Stomach (tissue), 9 donors: ENCODE measurements around the gene PPP1R12C. TPM values are rescaled to one million over a fixed set of nuclear protein-coding genes. Genes with fewer than 3 reads are reported as not detected.

ENCODE experiments used
- DNase-seq, 2 donors: peaks; one replicate each; pipeline versions ENCODE4 v3.0.0 to v3.0.0-alpha.2; 2013 to 2019
- H3K27ac ChIP-seq, 5 donors: fragments of 200-600 bp in 4 of 5; sonication (generic) in 4 of 5; one replicate each; pipeline ENCODE4 v1.5.1; 2013 to 2019; ENCODE audit warnings: mild to moderate bottlenecking in 1 of 5, moderate library complexity in 1 of 5
- H3K27me3 ChIP-seq, 3 donors: fragments of 200-600 bp; sonication (generic); one replicate each; pipeline ENCODE4 v1.5.1; 2017 to 2019; ENCODE audit warnings: mixed run types in 1 of 3
- H3K36me3 ChIP-seq, 4 donors: fragments of 200-600 bp; sonication (generic); 1 replicate in 3 of 4; 2 replicates in 1 of 4; pipeline ENCODE4 v1.5.1; 2016 to 2019
- H3K4me1 ChIP-seq, 4 donors: fragments of 200-600 bp; sonication (generic); one replicate each; pipeline ENCODE4 v1.5.1; 2016 to 2019
- H3K4me3 ChIP-seq, 4 donors: fragments of 200-600 bp; sonication (generic) in 3 of 4; one replicate each; pipeline ENCODE4 v1.5.1; 2016 to 2019; ENCODE audit warnings: mild to moderate bottlenecking in 1 of 4
- H3K9me3 ChIP-seq, 4 donors: fragments of 200-600 bp; sonication (generic); one replicate each; pipeline ENCODE4 v1.5.1; 2016 to 2019
- CTCF ChIP-seq, 7 experiments: fragments of 450-650 bp in 4 of 7; fragments of 200-600 bp in 3 of 7; sonication (generic) in 3 of 7; IDR thresholded peaks; one replicate each; pipeline ENCODE4 v1.5.1; 2016 to 2019; ENCODE audit warnings: antibody characterized with exemption in 7 of 7, control low read depth in 2 of 7, mild to moderate bottlenecking in 1 of 7
- EP300 ChIP-seq: sonication (generic); formaldehyde crosslinking; IDR thresholded peaks from one replicate; pipeline ENCODE4 v1.6.1; 2017; ENCODE audit warnings: antibody characterized with exemption
- POLR2A ChIP-seq, 4 donors: fragments of 450-650 bp; IDR thresholded peaks; one replicate each; pipeline ENCODE4 v1.6.1; 2016; ENCODE audit warnings: antibody characterized with exemption in 4 of 4, control low read depth in 2 of 4, mild to moderate bottlenecking in 1 of 4, moderate library complexity in 1 of 4
- POLR2AphosphoS5 ChIP-seq, 3 donors: sonication (generic); formaldehyde crosslinking; IDR thresholded peaks; one replicate each; pipeline ENCODE4 v1.6.1; 2016; ENCODE audit warnings: antibody characterized with exemption in 3 of 3
- WGBS, 5 donors: extraction: QIAGEN DNeasy Blood & Tissue Kit in 3 of 5; methylation state at CpG; one replicate each; pipeline versions ENCODE4 v1.1.5 to v1.1.7; 2013 to 2018; 5-methylcytosine and 5-hydroxymethylcytosine counted together
- intact Hi-C: fragments of 100-400 bp; cut with DNase I; formaldehyde crosslinking; loops from one replicate; pipeline ENCODE4 v1.15.1; 2023; ENCODE audit warnings: low total_unique reads
- polyA plus RNA-seq, 3 donors: library from polyadenylated mRNA; stranded (reverse); fragments of 200-250 nt; gene quantifications; one replicate each; pipeline ENCODE4 v1.2.3, GENCODE V29; 2013
- total RNA-seq, 5 donors: library from RNA; depleted of rRNA; stranded (reverse); fragments of >200 nt; gene quantifications; one replicate each; pipeline versions ENCODE4 v1.1.0 to v1.2.3, GENCODE V29; 2014 to 2016
- donor health status: healthy with polysubstance abuse.
- donor health status: Bipolar disorder and iron deficiency.
- donor health status: healthy.

PPP1R12C gene
- total and polyA plus RNA-seq, 8 donors = 52.7 to 261 (median 131) TPM

- H3K9me3 ChIP-seq = no peaks in the 10 kb centered on the region
- intact Hi-C loops = no loop called here
- no peak for DNase-seq
- WGBS, 5 donors = 94 to 97% (median 96%) methylated on average over 23 to 30 of the region's 30 CpGs
- H3K27me3 ChIP-seq = no peaks in the 10 kb centered on the region
- H3K4me1 ChIP-seq = no peaks in the 10 kb centered on the region
- no peak overlapping the region for H3K4me3 ChIP-seq
- no peak overlapping the region for H3K27ac ChIP-seq
- TF ChIP-seq POLR2A (IDR thresholded peaks at IDR 0.05) (no peak), POLR2AphosphoS5 (IDR thresholded peaks at IDR 0.05) (no peak), EP300 (no peak)
- peaks cover 46 to 95% (median 90%) of the 10 kb centered on the region in 4 donors for H3K36me3 ChIP-seq
Measured at GRCh38 chr19:55044771-55045716, 72.4 kb downstream of the PPP1R12C start.

GRCh38 chr19:55044286-55044685 is 73.2 kb downstream of the PPP1R12C start:
- H3K9me3 ChIP-seq = no peaks in the 10 kb centered on the region
- no peaks in the 10 kb centered on the region for H3K27me3 ChIP-seq
- no peaks in the 10 kb centered on the region for H3K4me1 ChIP-seq
- H3K4me3 ChIP-seq = no peak overlapping the region
- H3K27ac ChIP-seq = no peak overlapping the region
- intact Hi-C loops = no loop called here
- no peak for TF ChIP-seq POLR2AphosphoS5 (IDR thresholded peaks at IDR 0.05)
- TF ChIP-seq POLR2A (IDR thresholded peaks at IDR 0.05) = no peak
- TF ChIP-seq CTCF (IDR thresholded peaks at IDR 0.05) = no peak
- TF ChIP-seq EP300 = no peak
- peaks cover 46 to 87% (median 83%) of the 10 kb centered on the region in 4 donors for H3K36me3 ChIP-seq
- DNase-seq = no peak
- WGBS, 5 donors = 85 to 97% (median 92%) methylated on average over 5 of the region's 5 CpGs

DNA sequence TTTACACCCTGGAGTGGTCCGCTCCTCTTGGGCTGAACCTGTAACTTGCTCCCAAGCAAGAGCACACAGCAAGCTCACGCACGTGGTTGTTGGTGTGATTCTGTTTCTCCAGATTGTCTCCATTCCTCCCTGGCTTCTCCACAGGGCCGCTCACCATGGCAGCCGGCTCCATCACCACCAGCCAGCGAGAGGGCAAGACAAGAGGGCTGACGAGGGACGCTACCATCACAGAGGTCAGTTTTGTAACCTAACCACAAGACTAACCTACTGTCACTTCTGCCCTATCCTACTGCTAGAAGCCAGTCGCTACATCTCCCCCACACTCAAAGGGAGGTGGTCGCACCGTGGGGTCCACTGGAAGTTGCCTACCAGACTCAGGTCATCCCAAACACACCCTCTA is 74.7 kb downstream of the PPP1R12C start:
- H3K36me3 ChIP-seq = peaks cover 32 to 71% (median 67%) of the 10 kb centered on the region in 4 donors
- DNase-seq = no peak
- 71 to 90% (median 82%) methylated on average over 10 to 11 of the region's 11 CpGs for WGBS, 5 donors

GRCh38 chr19:55042344-55042678 is 75.1 kb downstream of the PPP1R12C start:
- WGBS, 5 donors = 80 to 91% (median 88%) methylated on average over 9 of the region's 9 CpGs
- Histone ChIP-seq H3K36me3 (peaks cover 28 to 68% (median 63%) of the 10 kb centered on the region in 4 donors), H3K27ac (no peak overlapping the region), H3K4me1 (no peaks in the 10 kb centered on the region), H3K9me3 (no peaks in the 10 kb centered on the region), H3K27me3 (no peaks in the 10 kb centered on the region), H3K4me3 (no peak overlapping the region)
- no peak for DNase-seq
- TF ChIP-seq EP300 (no peak), POLR2A (IDR thresholded peaks at IDR 0.05) (no peak), POLR2AphosphoS5 (IDR thresholded peaks at IDR 0.05) (no peak), CTCF (IDR thresholded peaks at IDR 0.05) (no peak)
- intact Hi-C loops = no loop called here

More for the DNA sequence above, 74.7 kb downstream of the PPP1R12C start:
- intact Hi-C loops = no loop called here
- TF ChIP-seq EP300 (no peak), POLR2A (IDR thresholded peaks at IDR 0.05) (no peak), CTCF (IDR thresholded peaks at IDR 0.05) (no peak), POLR2AphosphoS5 (IDR thresholded peaks at IDR 0.05) (no peak)
- Histone ChIP-seq H3K9me3 (no peaks in the 10 kb centered on the region), H3K4me3 (no peak overlapping the region), H3K27me3 (no peaks in the 10 kb centered on the region), H3K4me1 (no peaks in the 10 kb centered on the region), H3K27ac (no peak overlapping the region)
